ENCODE data around the gene TUNAR.

TUNAR gene

GRCh38 chr14:95835121-95835730, 41.4 kb upstream of the TUNAR start:
- Histone ChIP-seq H3K27me3 (ENCODE audit: control insufficient read depth, insufficient read depth, low read length) (no peaks in the 10 kb centered on the region), H3K27ac (peak overlapping the region; percentile 25), H3K36me3 (ENCODE audit: control insufficient read depth, insufficient read depth, low read length) (no peaks in the 10 kb centered on the region), H3K79me2 (no peaks in the 10 kb centered on the region), H3K4me3 (ENCODE audit: low read depth, low read length) (no peak overlapping the region), H3K9ac (no peak overlapping the region), H3K4me1 (peaks cover 34% of the 10 kb centered on the region), H3K4me2 (ENCODE audit: low read length) (no peak overlapping the region), H2AFZ (peak overlapping the region; percentile 13), H3K9me3 (ENCODE audit: control insufficient read depth, low read length) (no peaks in the 10 kb centered on the region)
- no peak for TF ChIP-seq CTCF (IDR thresholded peaks at IDR 0.05)

DNA sequence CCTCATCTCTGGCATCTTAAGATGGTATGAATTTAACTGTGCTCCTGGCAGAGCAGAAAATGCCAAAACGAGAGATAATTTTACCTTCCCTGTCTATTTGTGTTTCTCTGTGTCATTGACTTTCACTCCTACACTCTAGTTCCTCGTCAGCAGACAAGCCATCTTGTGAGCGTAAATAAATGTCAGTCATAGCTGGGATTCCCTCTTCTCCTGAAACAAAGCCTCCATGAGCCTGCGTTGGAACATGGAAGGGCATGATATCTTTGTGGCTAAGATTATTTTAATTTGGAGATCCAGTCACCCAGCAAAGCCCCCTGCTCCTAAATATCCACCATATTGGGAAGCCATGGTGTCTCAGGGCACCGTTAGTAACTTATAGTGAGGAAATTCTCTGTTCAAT, 37.8 kb upstream of the TUNAR start:
- Histone ChIP-seq H3K4me3 (ENCODE audit: low read depth, low read length) (no peak overlapping the region), H3K4me2 (ENCODE audit: low read length) (no peak overlapping the region)
- TF ChIP-seq CTCF (IDR thresholded peaks at IDR 0.05), result no peak

DNA sequence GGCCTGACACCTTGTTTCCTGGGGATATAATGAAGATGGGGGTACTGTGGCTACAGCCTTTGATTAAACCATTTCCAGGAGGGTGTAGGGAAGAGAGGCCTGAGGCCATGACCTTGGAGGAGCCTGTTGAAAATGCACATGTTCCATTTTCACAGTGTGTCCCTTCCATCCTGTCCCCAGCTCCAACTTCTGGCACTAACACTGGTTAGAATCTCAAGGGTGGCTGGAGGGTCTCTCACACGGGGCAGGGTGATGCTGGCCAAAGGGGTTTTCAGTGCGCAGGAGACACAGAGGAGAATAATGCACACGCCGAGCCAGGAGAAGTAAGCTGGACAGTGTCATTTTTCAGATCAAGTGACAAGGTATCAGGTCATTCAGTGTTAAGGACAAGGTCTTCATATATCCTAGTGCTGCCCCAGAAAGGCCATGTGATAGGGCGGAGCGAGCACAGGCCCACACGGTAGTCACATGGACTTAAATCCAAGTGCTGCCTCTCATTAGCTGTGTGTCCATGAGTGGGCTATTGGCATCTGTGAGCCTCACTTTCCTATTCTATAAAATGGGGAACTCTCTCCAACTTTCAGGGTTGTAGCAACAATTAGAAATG, 36.4 kb upstream of the TUNAR start:
- peak overlapping the region; percentile 78 for H2AFZ ChIP-seq
- no peaks in the 10 kb centered on the region for H3K9me3 ChIP-seq (ENCODE audit: control insufficient read depth, low read length)
- H3K9ac ChIP-seq, result no peak overlapping the region
- H3K27me3 ChIP-seq (ENCODE audit: control insufficient read depth, insufficient read depth, low read length), result no peaks in the 10 kb centered on the region
- peaks cover 44% of the 10 kb centered on the region for H3K4me1 ChIP-seq
- no peaks in the 10 kb centered on the region for H3K79me2 ChIP-seq
- no peak overlapping the region for H3K4me2 ChIP-seq (ENCODE audit: low read length)
- no peaks in the 10 kb centered on the region for H3K36me3 ChIP-seq (ENCODE audit: control insufficient read depth, insufficient read depth, low read length)
- TF ChIP-seq CTCF (IDR thresholded peaks at IDR 0.05), result no peak
- no peak overlapping the region for H3K4me3 ChIP-seq (ENCODE audit: low read depth, low read length)
- H3K27ac ChIP-seq, result peak overlapping the region; percentile 85

More for the DNA sequence above, 37.8 kb upstream of the TUNAR start:
- no peaks in the 10 kb centered on the region for H3K27me3 ChIP-seq (ENCODE audit: control insufficient read depth, insufficient read depth, low read length)
- H3K36me3 ChIP-seq (ENCODE audit: control insufficient read depth, insufficient read depth, low read length), result no peaks in the 10 kb centered on the region
- H2AFZ ChIP-seq, result peak overlapping the region; percentile 38
- H3K79me2 ChIP-seq, result no peaks in the 10 kb centered on the region
- H3K27ac ChIP-seq, result peak overlapping the region; percentile 26
- peaks cover 41% of the 10 kb centered on the region for H3K4me1 ChIP-seq
- no peaks in the 10 kb centered on the region for H3K9me3 ChIP-seq (ENCODE audit: control insufficient read depth, low read length)
- no peak overlapping the region for H3K9ac ChIP-seq

DNA sequence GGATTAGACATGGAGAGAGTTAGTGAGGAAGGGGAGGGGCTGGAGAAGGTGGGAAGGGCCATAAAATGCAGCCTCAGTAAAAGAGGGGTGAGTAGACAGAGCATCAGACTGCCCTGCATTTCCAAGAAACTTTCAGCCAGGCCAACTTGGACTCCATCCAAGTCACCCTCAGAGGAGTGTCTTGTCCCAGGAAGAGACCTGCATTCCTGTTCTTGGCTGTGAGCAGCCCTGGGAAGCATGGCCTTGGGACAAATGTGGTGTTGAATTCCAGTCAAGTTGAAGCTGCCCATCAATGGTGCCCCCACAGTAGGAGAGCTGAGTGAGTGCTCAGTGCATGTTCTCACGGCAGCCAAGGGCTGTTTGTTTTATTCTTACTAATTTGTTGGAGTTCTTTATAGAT, 35.0 kb upstream of the TUNAR start:
- H3K27me3 ChIP-seq (ENCODE audit: control insufficient read depth, insufficient read depth, low read length), result no peaks in the 10 kb centered on the region
- no peak overlapping the region for H3K4me2 ChIP-seq (ENCODE audit: low read length)
- no peak overlapping the region for H3K9ac ChIP-seq
- peak overlapping the region; percentile 1 for H2AFZ ChIP-seq
- H3K9me3 ChIP-seq (ENCODE audit: control insufficient read depth, low read length), result no peaks in the 10 kb centered on the region
- no peak for TF ChIP-seq CTCF (IDR thresholded peaks at IDR 0.05)
- H3K4me3 ChIP-seq (ENCODE audit: low read depth, low read length), result no peak overlapping the region
- no peaks in the 10 kb centered on the region for H3K36me3 ChIP-seq (ENCODE audit: control insufficient read depth, insufficient read depth, low read length)
- peaks cover 55% of the 10 kb centered on the region for H3K4me1 ChIP-seq
- H3K79me2 ChIP-seq, result no peaks in the 10 kb centered on the region
- H3K27ac ChIP-seq, result peak overlapping the region; percentile 85

DNA sequence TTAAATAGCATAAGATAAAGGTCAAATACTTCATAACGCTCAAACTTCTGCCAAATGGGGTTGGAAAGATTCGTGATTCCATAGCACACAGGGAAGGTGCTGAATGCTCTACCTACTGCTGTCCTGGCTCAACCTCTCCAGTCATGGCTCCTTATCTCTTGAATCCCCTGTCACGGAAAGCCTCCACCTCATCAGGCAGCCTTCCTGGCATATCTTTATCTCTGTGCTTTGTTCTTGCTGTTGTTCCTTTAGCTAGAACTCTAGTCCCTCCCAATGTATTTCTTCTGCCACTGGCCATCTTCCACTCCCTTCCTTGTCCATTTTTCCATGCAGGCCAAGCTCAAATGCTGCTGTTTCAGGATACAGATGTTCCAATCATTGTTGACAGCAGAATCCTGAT, 26.9 kb upstream of the TUNAR start:
- Histone ChIP-seq H3K79me2 (no peaks in the 10 kb centered on the region), H3K27me3 (ENCODE audit: control insufficient read depth, insufficient read depth, low read length) (no peaks in the 10 kb centered on the region), H3K4me3 (ENCODE audit: low read depth, low read length) (no peak overlapping the region), H3K9ac (no peak overlapping the region), H3K4me1 (peaks cover 67% of the 10 kb centered on the region), H2AFZ (peak overlapping the region; percentile 67), H3K4me2 (ENCODE audit: low read length) (no peak overlapping the region), H3K36me3 (ENCODE audit: control insufficient read depth, insufficient read depth, low read length) (no peaks in the 10 kb centered on the region), H3K27ac (peak overlapping the region; percentile 96), H3K9me3 (ENCODE audit: control insufficient read depth, low read length) (no peaks in the 10 kb centered on the region)
- TF ChIP-seq CTCF (IDR thresholded peaks at IDR 0.05), result no peak
